Panc1 (cell line): Measurements from ENCODE around the gene MIPOL1.

Experiments
- CTCF ChIP-seq: fragments of 450-650 bp; IDR thresholded peaks from 2 replicates; pipeline ENCODE4 v1.5.1; 2017; ENCODE audit warnings: mild to moderate bottlenecking
- REST ChIP-seq, 2 experiments: IDR thresholded peaks; 2 replicates each; pipeline ENCODE4 v1.6.1; 2011 to 2012; ENCODE audit warnings: low read depth in 2 of 2, control low read depth in 1 of 2, low read length in 1 of 2, mild to moderate bottlenecking in 1 of 2, moderate library complexity in 1 of 2; ENCODE audit not compliant: insufficient read depth in 1 of 2
- TCF7L2 ChIP-seq: IDR thresholded peaks from 2 replicates; pipeline ENCODE4 v1.6.1; 2011; ENCODE audit warnings: mild to moderate bottlenecking, low read depth, low read length, inconsistent platforms

- TF ChIP-seq REST (IDR thresholded peaks at IDR 0.05; ENCODE audit: insufficient read depth in 1 of 2, low read depth in 2 of 2, low read length in 1 of 2): no peak
- no peak for TF ChIP-seq TCF7L2
- TF ChIP-seq CTCF: no peak
These were observed 5.7 kb downstream of the MIPOL1 start for GRCh38 chr14:37203423-37203822.
